GM21576 (cell line): Measurements from ENCODE around the gene BEND5.

Experiments
- ATAC-seq: cut with Tn5 transposase; IDR thresholded peaks from one replicate; pipeline ENCODE4 v1.9.1; 2021; ENCODE audit warnings: mild to moderate bottlenecking, moderate library complexity; ENCODE audit not compliant: unreplicated experiment

The BEND5 gene, protein sequence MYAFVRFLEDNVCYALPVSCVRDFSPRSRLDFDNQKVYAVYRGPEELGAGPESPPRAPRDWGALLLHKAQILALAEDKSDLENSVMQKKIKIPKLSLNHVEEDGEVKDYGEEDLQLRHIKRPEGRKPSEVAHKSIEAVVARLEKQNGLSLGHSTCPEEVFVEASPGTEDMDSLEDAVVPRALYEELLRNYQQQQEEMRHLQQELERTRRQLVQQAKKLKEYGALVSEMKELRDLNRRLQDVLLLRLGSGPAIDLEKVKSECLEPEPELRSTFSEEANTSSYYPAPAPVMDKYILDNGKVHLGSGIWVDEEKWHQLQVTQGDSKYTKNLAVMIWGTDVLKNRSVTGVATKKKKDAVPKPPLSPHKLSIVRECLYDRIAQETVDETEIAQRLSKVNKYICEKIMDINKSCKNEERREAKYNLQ

GRCh38 chr1:48776393-48777218 is at the start of gene BEND5:
Gene BEND5 (minus strand): TSS chr1:48776891. CDS start chr1:48776831, 60 bp downstream.
- no peak for ATAC-seq

DNA sequence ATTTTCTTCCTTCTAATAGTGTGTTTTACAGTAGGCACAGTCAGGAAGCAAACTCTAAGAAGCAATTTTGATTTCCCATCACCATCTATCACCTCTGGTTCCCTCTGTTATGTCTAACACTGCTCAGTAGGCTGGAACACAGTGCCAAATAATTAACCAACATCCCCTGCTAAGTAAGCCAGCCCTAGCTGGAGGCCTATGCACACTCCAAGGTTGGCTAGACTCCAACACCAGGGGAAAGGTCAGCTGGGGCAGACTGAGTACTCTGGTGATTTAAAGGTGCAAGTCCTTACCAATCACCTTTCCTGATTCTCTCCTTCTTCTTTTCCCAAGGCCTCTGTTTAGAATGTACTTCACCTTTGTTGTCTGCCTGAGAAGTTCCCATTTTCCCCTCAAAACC is 46.5 kb upstream of the BEND5 start:
- ATAC-seq, result no peak

DNA sequence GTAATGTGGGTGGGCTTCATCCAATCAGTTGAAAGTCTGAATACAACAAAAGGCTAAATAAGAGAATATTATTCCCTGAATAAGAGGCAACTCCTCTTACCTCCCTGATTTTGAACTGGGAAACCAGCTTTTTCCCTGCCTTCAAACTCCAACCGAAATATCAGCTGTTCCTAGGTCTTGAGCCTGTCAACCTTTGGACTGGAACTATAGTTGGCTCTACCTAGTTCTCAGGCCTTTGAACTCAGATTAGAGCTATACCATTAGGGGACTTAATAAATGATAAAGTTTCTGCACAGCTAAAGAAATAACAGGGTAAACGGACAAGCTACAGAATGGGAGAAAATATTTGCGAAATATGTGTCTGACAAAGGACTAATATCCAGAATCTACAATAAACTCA is 43.8 kb upstream of the BEND5 start:
- ATAC-seq, result no peak

- peak; percentile 79 for ATAC-seq
Measured at GRCh38 chr1:48817505-48818114, 40.9 kb upstream of the BEND5 start.

DNA sequence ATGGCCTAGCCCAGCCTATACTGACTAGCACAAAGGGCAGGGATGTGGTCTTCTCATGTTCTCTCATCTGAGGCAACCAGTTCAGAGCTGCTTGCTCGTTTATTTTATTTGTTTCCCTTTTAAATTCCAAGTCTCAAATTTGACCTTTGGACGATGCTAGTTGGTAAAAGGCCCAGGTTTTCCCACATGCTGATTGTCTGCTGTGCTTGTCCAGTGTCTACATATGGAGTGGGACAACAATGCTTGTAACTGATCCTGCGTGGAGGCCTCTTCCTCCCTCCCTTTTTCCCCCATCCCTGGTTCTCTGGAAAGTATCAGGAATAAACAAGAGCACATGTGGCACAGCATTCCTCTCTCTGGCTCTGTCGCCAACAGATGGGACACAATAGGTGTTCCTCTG is 34.0 kb upstream of the BEND5 start:
- ATAC-seq, result no peak

- ATAC-seq, result no peak
Measured at GRCh38 chr1:48808496-48808895, 31.8 kb upstream of the BEND5 start.

DNA sequence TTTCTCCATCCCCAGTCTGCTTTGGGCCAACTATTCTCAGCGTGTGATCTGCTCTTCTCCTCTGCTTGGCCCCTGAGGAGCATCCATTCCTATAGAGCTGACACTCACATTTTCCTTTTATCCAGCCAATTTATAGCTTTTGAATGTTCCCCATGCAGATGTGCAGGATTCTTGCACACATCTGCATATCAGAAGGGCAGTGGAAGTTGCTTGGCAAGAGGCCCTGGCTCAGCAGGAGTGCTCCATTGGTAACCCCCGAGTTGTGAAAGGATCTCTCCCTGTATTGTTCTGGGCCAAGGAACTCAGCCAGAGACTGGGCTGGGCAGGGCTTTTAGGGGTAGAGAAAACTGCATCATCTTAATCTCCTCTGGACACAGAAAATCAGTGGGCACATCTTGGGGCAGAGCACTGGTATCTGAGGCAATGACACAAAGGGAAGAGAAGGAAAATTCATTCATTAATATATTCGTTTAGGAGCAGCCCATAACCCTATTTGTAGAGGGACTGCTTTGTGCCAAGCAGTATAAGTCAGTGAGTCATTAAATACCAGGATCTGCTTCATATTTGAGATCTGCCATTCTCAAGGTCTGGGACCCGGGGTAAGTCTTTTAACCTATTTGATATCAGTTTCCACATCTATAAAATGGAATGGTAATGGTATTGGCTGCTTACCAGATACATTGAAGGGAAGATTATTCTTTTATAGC is 31.0 kb upstream of the BEND5 start:
- ATAC-seq, result no peak

DNA sequence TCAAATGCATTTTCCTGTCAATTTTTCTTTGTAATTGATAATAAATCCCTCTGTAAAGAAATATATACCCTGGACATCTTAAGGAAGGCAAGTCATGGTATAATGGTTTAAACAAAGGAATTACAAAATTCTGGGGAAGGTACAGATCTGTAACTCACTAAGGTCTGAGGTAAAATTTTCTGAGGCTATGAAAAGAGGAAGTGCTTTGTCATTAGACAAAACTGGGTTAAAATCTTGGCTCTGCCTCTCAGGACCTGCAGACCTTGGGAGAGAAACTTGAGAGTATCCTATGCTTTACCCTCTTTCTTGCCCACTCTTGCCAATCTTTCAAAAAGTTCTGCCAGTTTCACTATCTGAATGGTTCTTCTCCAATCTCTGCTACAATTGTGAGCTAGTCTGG is 26.8 kb upstream of the BEND5 start:
- ATAC-seq, result no peak

- no peak for ATAC-seq
Measured at GRCh38 chr1:48794816-48795215, 18.1 kb upstream of the BEND5 start.

- peak; percentile 84 for ATAC-seq
Measured at GRCh38 chr1:48793863-48794262, 17.2 kb upstream of the BEND5 start.

DNA sequence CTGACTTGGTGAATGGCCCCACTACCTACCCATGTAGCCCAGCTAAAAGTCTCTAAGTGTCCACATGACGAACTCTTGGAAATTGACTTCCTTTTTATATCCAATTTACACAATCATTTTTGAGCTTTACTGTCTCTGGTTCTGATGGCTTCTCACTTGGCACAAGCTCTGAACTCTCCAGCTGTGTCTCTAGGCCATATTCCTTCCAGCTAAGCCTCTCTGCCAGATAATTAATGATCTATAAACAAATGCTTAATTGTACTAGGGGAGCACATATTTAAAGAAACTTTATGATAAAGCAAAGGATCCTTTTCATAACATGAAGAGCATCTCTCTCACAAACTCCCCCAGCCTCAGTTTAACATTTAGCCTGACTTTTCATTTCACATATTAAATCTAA is 16.3 kb upstream of the BEND5 start:
- no peak for ATAC-seq

- ATAC-seq, result no peak
Measured at GRCh38 chr1:48790397-48790796, 13.7 kb upstream of the BEND5 start.

DNA sequence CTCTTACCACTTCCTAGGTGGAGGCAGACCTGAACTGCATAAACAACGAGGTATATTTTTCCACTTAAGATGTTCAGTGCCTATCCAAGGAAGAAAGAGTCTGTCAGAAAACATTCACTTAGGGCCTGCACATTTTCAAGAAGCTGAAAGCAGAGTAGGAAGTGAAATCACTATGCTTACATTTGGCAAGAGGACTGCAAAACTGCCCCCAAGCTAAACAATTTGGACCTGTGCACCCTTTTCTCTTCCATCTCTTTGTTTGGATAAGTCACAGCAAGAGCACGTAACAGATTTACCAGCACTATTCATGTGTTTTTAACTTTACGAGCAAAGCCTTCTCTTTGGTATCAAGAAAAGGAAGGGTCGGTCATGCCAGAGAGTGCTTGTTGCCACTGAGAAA is 13.2 kb upstream of the BEND5 start:
- no peak for ATAC-seq

DNA sequence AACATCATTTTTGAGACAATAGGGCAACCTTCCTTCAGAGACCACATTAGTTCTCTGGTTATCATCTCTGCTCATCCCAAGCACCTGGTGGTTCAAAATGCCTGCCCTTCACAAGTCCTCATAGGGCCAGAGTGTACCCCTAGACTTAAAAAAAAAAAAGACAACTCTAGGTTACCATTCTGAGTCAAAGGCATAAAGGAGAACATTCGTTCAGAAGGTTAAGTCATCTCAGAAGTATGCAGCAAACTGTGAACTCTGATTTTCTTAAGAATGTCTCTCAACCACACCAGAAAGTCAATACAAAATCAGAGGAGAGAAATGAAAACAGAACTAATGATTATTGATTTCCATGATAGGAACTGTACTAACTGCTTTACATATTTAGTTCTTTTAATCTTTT is 9.2 kb upstream of the BEND5 start:
- no peak for ATAC-seq

DNA sequence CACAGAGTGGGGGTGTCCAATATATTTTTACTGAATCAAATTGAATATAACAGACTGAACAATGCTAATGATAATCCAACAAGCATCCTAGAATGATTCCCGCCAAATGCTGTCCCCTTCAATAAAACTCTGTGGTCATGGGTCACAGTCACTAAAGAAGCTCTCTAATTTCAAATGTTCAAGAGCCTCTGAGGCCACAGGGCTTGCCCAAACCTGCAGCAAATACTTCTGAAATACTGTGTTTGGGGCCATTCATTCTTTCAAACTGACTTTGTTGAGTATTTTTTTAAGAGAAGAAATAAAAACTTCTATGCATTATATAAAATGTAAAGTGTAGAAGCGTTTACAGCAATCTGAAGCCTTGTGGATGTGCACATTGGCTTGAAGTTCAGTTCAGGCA is 7.6 kb upstream of the BEND5 start:
- no peak for ATAC-seq

- ATAC-seq, result no peak
Measured at GRCh38 chr1:48777219-48777895, 666 bp upstream of the BEND5 start.

- ATAC-seq, result no peak
Measured at GRCh38 chr1:48775831-48776392, 779 bp downstream of the BEND5 start.

DNA sequence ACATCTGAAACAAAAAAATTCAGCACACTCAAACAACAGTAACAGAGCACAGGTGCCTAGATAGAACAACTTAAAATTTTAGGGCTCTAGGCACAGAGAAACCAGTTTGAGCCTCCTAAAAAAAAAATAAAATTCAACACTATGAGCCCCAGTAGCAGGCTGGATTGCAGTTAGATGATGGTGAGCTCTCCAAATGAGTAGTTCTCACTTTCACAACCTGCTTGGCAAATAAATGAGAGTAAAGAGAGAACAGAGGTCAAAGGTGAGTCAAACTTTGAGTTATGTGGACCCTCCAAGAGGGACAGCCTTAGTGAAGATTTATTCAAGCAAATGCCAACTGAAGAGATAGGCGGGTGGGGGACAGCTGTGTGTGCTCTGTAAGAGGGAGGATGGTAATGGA is 3.6 kb downstream of the BEND5 start:
- ATAC-seq, result no peak

GRCh38 chr1:48772211-48772610 is 4.5 kb downstream of the BEND5 start:
- no peak for ATAC-seq

GRCh38 chr1:48771561-48771960 is 5.1 kb downstream of the BEND5 start:
- ATAC-seq, result no peak
